Activated T-cell treated with anti-CD3 and anti-CD28 coated beads for 48 hours (primary cell): ENCODE measurements around the gene TRIM66.

ENCODE experiments used
- DNase-seq: peaks from one replicate; pipeline ENCODE4 v3.0.0-alpha.2; 2020; ENCODE audit warnings: low read depth

The TRIM66 gene

DNA sequence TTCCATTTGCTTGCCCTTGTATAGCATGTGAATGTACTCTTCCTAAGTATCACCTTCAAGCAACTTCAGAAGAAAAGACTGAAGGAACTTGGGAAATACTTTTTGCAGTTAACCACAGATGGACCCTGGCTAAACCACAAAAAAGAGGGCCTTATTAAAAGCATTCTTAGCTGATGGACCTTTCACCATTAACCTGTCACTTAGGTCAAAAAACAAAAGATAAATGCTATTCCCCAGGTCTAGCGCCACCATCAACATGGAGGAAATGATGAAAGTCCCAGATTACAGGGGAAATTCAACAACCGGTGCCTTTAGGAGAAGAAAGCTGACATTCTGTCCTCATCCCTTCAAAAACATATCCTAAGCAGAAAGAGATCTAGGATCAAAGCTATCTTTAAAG, 117.9 kb downstream of the TRIM66 start:
- no peak for DNase-seq
